ENCODE measurements around the gene LGR4. TPM values are rescaled to one million over a fixed set of nuclear protein-coding genes. Genes with fewer than 3 reads are reported as not detected.
A peak's percentile ranks its signal among the peaks of the same experiment; 100 is the strongest.

LGR4 gene
- polyA plus RNA-seq, 1 experiment = 5.8 TPM

GRCh38 chr11:27497911-27498310, 25.3 kb upstream of the LGR4 start:
- no peak overlapping the region for H3K4me3 ChIP-seq (ENCODE audit: low read depth, low read length)
- POLR2A ChIA-PET = no interaction called here
- no peak for DNase-seq (ENCODE audit: low read depth, low spot score)
- no peaks in the 10 kb centered on the region for H3K27me3 ChIP-seq (ENCODE audit: control insufficient read depth, insufficient read depth, low read length)
- H3K9me3 ChIP-seq (ENCODE audit: control insufficient read depth, insufficient read depth, low read length) = no peaks in the 10 kb centered on the region
- TF ChIP-seq, protein P1, sequence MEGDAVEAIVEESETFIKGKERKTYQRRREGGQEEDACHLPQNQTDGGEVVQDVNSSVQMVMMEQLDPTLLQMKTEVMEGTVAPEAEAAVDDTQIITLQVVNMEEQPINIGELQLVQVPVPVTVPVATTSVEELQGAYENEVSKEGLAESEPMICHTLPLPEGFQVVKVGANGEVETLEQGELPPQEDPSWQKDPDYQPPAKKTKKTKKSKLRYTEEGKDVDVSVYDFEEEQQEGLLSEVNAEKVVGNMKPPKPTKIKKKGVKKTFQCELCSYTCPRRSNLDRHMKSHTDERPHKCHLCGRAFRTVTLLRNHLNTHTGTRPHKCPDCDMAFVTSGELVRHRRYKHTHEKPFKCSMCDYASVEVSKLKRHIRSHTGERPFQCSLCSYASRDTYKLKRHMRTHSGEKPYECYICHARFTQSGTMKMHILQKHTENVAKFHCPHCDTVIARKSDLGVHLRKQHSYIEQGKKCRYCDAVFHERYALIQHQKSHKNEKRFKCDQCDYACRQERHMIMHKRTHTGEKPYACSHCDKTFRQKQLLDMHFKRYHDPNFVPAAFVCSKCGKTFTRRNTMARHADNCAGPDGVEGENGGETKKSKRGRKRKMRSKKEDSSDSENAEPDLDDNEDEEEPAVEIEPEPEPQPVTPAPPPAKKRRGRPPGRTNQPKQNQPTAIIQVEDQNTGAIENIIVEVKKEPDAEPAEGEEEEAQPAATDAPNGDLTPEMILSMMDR (IDR thresholded peaks at IDR 0.05; ENCODE audit: low read depth, low read length) = no peak
- H3K27ac ChIP-seq (ENCODE audit: low read depth, low read length) = no peak overlapping the region
- CTCF ChIA-PET = interaction anchor here (0.6 to 6.3 kb wide), 19 partner anchors 9 to 1836 kb away, joined by 3 to 91 read pairs (median 4); partner anchors contain the start of genes LGR4 and LIN7C

DNA sequence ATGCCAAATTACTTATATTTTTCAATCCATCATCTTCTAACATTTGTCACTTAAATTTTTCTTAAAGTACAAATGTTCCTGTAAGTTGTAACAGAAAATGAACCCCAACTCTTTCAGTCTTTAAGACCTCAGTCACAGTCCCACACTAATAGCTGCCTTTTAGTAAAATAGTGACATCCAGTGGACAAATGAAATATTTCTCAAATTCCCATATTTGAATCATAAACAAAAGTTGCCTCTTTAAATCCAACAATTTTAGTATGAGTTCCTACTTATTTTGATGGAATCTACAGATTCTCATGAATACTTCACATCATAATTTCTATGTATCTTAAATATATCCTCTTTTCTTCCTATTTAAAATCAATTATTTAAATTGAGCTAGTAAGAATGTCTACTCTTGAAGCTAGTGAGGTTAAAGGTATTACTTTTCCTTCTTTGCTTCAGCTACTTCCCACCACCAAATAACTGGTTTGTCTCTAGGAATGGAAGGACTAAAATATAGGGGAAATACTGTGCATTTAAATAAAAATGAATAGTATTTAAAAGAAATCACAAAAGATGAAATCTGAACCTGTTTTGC, 24.8 kb upstream of the LGR4 start:
- DNase-seq (ENCODE audit: low read depth, low spot score) = no peak
- Histone ChIP-seq H3K4me3 (ENCODE audit: low read depth, low read length) (no peak overlapping the region), H3K27ac (ENCODE audit: low read depth, low read length) (no peak overlapping the region), H3K27me3 (ENCODE audit: control insufficient read depth, insufficient read depth, low read length) (no peaks in the 10 kb centered on the region), H3K9me3 (ENCODE audit: control insufficient read depth, insufficient read depth, low read length) (no peaks in the 10 kb centered on the region)
- TF ChIP-seq, protein P1 (IDR thresholded peaks at IDR 0.05; ENCODE audit: low read depth, low read length) = peak; percentile 44
- ChIA-PET CTCF (interaction anchor here (0.7 to 6.3 kb wide), 11 partner anchors 10 to 550 kb away, joined by 3 to 91 read pairs (median 7); partner anchors contain the start of gene LIN7C), POLR2A (interaction anchor here (1.0 to 1.4 kb wide), 2 partner anchors 215 to 550 kb away, joined by 3 to 4 read pairs; no protein-coding TSS in a partner anchor)

- no peaks in the 10 kb centered on the region for H3K9me3 ChIP-seq (ENCODE audit: control insufficient read depth, insufficient read depth, low read length)
- ChIA-PET CTCF (interaction anchor here (0.7 to 6.3 kb wide), 11 partner anchors 9 to 1213 kb away, joined by 3 to 91 read pairs (median 4); partner anchors contain the start of gene LIN7C), POLR2A (interaction anchor here (1.0 to 1.4 kb wide), 2 partner anchors 215 to 549 kb away, joined by 3 to 4 read pairs; no protein-coding TSS in a partner anchor)
- no peak for DNase-seq (ENCODE audit: low read depth, low spot score)
- H3K4me3 ChIP-seq (ENCODE audit: low read depth, low read length) = no peak overlapping the region
- TF ChIP-seq, protein P1 (IDR thresholded peaks at IDR 0.05; ENCODE audit: low read depth, low read length) = no peak
- no peak overlapping the region for H3K27ac ChIP-seq (ENCODE audit: low read depth, low read length)
- no peaks in the 10 kb centered on the region for H3K27me3 ChIP-seq (ENCODE audit: control insufficient read depth, insufficient read depth, low read length)
Measured at GRCh38 chr11:27496461-27496860, 23.9 kb upstream of the LGR4 start.

DNA sequence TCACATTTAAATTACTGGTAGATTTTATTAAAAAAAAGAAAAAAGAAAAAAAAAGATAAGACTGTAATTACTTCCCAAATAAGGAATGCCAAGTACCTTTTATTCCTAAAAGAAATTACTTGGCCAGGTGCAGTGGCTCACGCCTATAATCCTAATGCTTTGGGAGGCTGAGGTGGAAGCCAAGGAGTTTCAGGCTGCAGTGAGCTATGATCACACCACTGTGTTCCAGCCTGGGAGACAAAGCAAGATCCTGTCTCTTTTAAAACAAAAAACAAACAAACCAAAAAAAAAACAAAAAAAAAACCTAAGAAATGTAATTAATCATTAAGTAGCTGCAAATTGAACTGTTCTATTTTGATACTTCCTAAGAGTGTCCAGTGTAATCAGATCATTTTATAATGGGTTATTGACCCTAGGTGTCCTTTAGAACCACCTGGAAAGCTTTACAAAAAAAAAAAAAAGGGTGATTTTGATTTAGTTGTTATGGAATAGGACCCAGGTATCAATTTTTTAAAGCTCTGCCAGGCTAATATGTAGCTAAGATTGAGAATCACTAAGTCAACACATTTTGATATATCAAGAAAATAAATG, 23.2 kb upstream of the LGR4 start:
- no peaks in the 10 kb centered on the region for H3K9me3 ChIP-seq (ENCODE audit: control insufficient read depth, insufficient read depth, low read length)
- ChIA-PET POLR2A (no interaction called here), CTCF (interaction anchor here (0.7 to 6.3 kb wide), 10 partner anchors 8 to 1212 kb away, joined by 3 to 91 read pairs (median 6); partner anchors contain the start of gene LIN7C)
- H3K27ac ChIP-seq (ENCODE audit: low read depth, low read length) = no peak overlapping the region
- no peak overlapping the region for H3K4me3 ChIP-seq (ENCODE audit: low read depth, low read length)
- H3K27me3 ChIP-seq (ENCODE audit: control insufficient read depth, insufficient read depth, low read length) = no peaks in the 10 kb centered on the region
- DNase-seq (ENCODE audit: low read depth, low spot score) = no peak
- TF ChIP-seq, protein P1 (IDR thresholded peaks at IDR 0.05; ENCODE audit: low read depth, low read length) = no peak

- Histone ChIP-seq H3K27me3 (ENCODE audit: control insufficient read depth, insufficient read depth, low read length) (no peaks in the 10 kb centered on the region), H3K27ac (ENCODE audit: low read depth, low read length) (no peak overlapping the region), H3K9me3 (ENCODE audit: control insufficient read depth, insufficient read depth, low read length) (no peaks in the 10 kb centered on the region), H3K4me3 (ENCODE audit: low read depth, low read length) (no peak overlapping the region)
- TF ChIP-seq, protein P1 (IDR thresholded peaks at IDR 0.05; ENCODE audit: low read depth, low read length) = no peak
- POLR2A ChIA-PET = no interaction called here
- CTCF ChIA-PET = interaction anchor here (5.8 kb wide), 1 partner anchor 9 kb away, joined by 91 read pairs; no protein-coding TSS in a partner anchor
- DNase-seq (ENCODE audit: low read depth, low spot score) = no peak
Measured at GRCh38 chr11:27489092-27489491, 16.5 kb upstream of the LGR4 start.

All from AG04450 (cell line).